ENCODE data around the gene MAP2K2. TPM values are rescaled to one million over a fixed set of nuclear protein-coding genes. Genes with fewer than 3 reads are reported as not detected.

MAP2K2 gene
- total and polyA plus RNA-seq, 9 of the 15 experiments (the other 6 are each of a cell fraction or from before 2014, with no cell fraction given): 1.0 to 151 (median 58.3) TPM

DNA sequence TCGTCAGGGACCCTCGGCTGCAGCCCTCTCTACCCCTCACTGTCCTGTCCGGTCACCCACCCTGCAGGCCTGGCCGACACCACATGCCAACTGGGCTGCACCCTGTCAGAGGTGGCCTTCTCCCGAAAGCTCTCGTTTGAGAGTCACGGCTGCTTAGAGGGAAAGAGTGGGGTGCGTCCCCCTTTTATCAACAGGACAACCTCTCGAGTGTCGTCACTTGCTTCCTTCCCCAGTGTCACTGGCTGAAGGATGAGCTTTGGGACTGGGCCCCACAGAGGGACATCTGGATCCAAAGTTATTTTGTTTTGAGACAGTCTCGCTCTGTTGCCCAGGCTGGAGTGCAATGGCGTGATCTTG is 28.5 kb downstream of the MAP2K2 start:
- ChIA-PET CTCF (ENCODE audit: low intra/inter-chr PET ratio) (no interaction called here), POLR2A (interaction anchor here (0.7 kb wide), 2 partner anchors 11 to 37 kb away, joined by 3 read pairs; no protein-coding TSS in a partner anchor)
- no peak for TF ChIP-seq SRF (CRISPR knock-in tag; IDR thresholded peaks at IDR 0.05)
- TF ChIP-seq, protein P1, sequence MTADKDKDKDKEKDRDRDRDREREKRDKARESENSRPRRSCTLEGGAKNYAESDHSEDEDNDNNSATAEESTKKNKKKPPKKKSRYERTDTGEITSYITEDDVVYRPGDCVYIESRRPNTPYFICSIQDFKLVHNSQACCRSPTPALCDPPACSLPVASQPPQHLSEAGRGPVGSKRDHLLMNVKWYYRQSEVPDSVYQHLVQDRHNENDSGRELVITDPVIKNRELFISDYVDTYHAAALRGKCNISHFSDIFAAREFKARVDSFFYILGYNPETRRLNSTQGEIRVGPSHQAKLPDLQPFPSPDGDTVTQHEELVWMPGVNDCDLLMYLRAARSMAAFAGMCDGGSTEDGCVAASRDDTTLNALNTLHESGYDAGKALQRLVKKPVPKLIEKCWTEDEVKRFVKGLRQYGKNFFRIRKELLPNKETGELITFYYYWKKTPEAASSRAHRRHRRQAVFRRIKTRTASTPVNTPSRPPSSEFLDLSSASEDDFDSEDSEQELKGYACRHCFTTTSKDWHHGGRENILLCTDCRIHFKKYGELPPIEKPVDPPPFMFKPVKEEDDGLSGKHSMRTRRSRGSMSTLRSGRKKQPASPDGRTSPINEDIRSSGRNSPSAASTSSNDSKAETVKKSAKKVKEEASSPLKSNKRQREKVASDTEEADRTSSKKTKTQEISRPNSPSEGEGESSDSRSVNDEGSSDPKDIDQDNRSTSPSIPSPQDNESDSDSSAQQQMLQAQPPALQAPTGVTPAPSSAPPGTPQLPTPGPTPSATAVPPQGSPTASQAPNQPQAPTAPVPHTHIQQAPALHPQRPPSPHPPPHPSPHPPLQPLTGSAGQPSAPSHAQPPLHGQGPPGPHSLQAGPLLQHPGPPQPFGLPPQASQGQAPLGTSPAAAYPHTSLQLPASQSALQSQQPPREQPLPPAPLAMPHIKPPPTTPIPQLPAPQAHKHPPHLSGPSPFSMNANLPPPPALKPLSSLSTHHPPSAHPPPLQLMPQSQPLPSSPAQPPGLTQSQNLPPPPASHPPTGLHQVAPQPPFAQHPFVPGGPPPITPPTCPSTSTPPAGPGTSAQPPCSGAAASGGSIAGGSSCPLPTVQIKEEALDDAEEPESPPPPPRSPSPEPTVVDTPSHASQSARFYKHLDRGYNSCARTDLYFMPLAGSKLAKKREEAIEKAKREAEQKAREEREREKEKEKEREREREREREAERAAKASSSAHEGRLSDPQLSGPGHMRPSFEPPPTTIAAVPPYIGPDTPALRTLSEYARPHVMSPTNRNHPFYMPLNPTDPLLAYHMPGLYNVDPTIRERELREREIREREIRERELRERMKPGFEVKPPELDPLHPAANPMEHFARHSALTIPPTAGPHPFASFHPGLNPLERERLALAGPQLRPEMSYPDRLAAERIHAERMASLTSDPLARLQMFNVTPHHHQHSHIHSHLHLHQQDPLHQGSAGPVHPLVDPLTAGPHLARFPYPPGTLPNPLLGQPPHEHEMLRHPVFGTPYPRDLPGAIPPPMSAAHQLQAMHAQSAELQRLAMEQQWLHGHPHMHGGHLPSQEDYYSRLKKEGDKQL (CRISPR knock-in tag; IDR thresholded peaks at IDR 0.05; ENCODE audit: borderline replicate concordance): no peak
- TF ChIP-seq RAD51 (IDR thresholded peaks at IDR 0.05; ENCODE audit: borderline replicate concordance, low read depth): no peak
- no peak for TF ChIP-seq ZNF347 (CRISPR knock-in tag; IDR thresholded peaks at IDR 0.05; ENCODE audit: low read depth)
- TF ChIP-seq, protein P2, sequence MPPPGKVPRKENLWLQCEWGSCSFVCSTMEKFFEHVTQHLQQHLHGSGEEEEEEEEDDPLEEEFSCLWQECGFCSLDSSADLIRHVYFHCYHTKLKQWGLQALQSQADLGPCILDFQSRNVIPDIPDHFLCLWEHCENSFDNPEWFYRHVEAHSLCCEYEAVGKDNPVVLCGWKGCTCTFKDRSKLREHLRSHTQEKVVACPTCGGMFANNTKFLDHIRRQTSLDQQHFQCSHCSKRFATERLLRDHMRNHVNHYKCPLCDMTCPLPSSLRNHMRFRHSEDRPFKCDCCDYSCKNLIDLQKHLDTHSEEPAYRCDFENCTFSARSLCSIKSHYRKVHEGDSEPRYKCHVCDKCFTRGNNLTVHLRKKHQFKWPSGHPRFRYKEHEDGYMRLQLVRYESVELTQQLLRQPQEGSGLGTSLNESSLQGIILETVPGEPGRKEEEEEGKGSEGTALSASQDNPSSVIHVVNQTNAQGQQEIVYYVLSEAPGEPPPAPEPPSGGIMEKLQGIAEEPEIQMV (tag; conservative IDR thresholded peaks at IDR 0.05; ENCODE audit: low read depth): no peak
- intact Hi-C loops (cut with micrococcal nuclease) (no loop called here), in situ Hi-C loops (cut with MboI) (no loop called here)
- DNase-seq (ENCODE audit: extremely low read depth in 1 of 4, low spot score in 3 of 4) (no peak), ATAC-seq (no peak), FAIRE-seq (no peak)
- no peaks in the 10 kb centered on the region for H3K27me3 ChIP-seq (ENCODE audit: control insufficient read depth in 2 of 2, insufficient read depth in 2 of 2, low read length in 2 of 2)
- BruUV-seq (replicated peaks): no TSS peak
- WGBS (ENCODE audit: insufficient coverage, low coverage, missing lambda C conversion rate): 95% methylated on average over 12 of the region's 12 CpGs
- no peak overlapping the region for H2AFZ ChIP-seq (ENCODE audit: low read depth, low read length)
- H3K9me1 ChIP-seq (ENCODE audit: control insufficient read depth, insufficient read depth, low read length): no peaks in the 10 kb centered on the region
- H4K20me1 ChIP-seq (replicated peaks; ENCODE audit: control insufficient read depth, insufficient read depth, low read length): no peaks in the 10 kb centered on the region
- H3K79me2 ChIP-seq (ENCODE audit: control insufficient read depth, insufficient read depth, low read length): no peaks in the 10 kb centered on the region
- H3K9me3 ChIP-seq (replicated peaks; ENCODE audit: control insufficient read depth, insufficient read depth, low read depth, low read length): no peaks in the 10 kb centered on the region
- no peak overlapping the region for H3K27ac ChIP-seq (ENCODE audit: extremely low read depth, low read depth, low read length)
- H3K36me3 ChIP-seq (ENCODE audit: control insufficient read depth, insufficient read depth, low read length): peaks cover 68% of the 10 kb centered on the region; the same call in 2 of the 3 replicates
- H3K4me3 ChIP-seq: no peak overlapping the region
- H3K9ac ChIP-seq (ENCODE audit: insufficient read depth in 1 of 2, low read depth in 2 of 2, low read length in 2 of 2): no peak overlapping the region; a peak in 1 of 4 replicates
- H3K4me2 ChIP-seq (ENCODE audit: insufficient read depth, low read length): no peak overlapping the region
- H3K4me1 ChIP-seq (replicated peaks in 1 of 2; ENCODE audit: control insufficient read depth in 2 of 2, insufficient read depth in 2 of 2, low read length in 2 of 2): peaks cover 0 to 26% of the 10 kb centered on the region in 2 experiments; a peak in 2 of 5 replicates
